GM12865 (cell line): ENCODE results near the gene PKP4.

Source experiments
- DNase-seq: peaks from one replicate; pipeline ENCODE4 v3.0.0; 2010; ENCODE audit warnings: low read depth
- H3K4me3 ChIP-seq: 2 replicates; pipeline ENCODE4 v1.5.1; 2011; ENCODE audit warnings: mild to moderate bottlenecking, low read depth, low read length, control low read depth
- TF ChIP-seq, protein P1 (sequence below): IDR thresholded peaks from 2 replicates; pipeline ENCODE4 v1.5.1; 2011; ENCODE audit warnings: low read length, control low read depth, low read depth, inconsistent platforms; ENCODE audit not compliant: insufficient read depth; ENCODE audit errors: missing control alignments

Gene PKP4

DNA sequence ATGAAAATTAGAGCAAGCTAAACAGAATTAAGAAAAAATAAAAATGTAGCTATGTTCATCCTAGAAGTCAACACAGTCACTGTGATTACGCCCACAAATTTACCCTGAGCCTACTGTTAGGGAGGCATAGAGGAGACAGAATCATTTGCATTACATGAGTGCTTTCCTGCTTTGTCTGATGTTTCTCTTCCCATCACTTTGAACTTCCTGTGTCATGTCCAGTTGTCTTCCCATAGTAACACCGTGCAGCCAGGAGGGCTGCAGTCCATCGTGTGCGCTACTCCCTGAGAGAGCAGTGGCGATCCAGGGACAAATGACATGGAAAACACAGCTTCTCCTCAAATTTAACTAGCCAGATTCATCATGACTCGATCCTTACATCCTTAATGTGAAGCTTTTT lies 188.5 kb downstream of the PKP4 start:
- TF ChIP-seq, protein P1, sequence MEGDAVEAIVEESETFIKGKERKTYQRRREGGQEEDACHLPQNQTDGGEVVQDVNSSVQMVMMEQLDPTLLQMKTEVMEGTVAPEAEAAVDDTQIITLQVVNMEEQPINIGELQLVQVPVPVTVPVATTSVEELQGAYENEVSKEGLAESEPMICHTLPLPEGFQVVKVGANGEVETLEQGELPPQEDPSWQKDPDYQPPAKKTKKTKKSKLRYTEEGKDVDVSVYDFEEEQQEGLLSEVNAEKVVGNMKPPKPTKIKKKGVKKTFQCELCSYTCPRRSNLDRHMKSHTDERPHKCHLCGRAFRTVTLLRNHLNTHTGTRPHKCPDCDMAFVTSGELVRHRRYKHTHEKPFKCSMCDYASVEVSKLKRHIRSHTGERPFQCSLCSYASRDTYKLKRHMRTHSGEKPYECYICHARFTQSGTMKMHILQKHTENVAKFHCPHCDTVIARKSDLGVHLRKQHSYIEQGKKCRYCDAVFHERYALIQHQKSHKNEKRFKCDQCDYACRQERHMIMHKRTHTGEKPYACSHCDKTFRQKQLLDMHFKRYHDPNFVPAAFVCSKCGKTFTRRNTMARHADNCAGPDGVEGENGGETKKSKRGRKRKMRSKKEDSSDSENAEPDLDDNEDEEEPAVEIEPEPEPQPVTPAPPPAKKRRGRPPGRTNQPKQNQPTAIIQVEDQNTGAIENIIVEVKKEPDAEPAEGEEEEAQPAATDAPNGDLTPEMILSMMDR: no peak
- H3K4me3 ChIP-seq: no peak overlapping the region
- DNase-seq: no peak

DNA sequence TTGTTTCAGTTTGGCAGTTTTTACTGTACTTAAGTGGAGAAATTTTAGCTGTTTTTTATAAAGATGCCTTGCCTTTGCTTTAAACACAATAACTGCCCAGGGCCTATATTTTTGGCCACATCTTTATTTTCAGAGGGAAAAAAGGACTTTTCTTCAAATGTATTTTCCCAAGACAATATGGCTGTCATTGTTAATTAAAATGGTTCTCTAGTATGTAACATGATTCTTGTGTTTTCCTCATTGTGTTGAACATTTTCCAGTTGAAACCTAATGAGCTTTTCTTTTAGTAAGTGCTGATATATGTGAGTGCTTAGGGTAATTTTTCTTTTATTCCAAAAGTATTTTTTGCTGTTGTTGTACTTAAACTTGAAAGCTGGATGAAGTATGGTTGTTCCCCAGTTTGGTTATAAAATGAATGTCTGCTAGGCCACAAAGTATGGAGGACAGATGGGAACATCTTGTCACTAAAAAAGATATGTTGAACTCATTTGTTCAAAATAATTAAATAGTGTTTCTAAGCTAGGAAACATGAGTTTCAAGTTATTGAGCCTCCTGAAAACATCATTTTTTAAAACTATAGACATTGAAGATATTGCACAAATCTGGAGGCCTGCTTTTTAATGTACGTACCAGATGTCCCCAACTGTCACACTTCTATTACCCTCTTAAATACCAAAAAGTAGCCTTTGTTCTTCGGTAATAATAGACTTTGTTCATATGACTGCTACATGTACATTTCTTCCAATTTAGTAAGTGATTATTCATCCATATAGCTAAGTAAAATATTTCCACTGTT lies 190.9 kb downstream of the PKP4 start:
- no peak overlapping the region for H3K4me3 ChIP-seq
- TF ChIP-seq, protein P1: no peak
- DNase-seq: no peak

DNA sequence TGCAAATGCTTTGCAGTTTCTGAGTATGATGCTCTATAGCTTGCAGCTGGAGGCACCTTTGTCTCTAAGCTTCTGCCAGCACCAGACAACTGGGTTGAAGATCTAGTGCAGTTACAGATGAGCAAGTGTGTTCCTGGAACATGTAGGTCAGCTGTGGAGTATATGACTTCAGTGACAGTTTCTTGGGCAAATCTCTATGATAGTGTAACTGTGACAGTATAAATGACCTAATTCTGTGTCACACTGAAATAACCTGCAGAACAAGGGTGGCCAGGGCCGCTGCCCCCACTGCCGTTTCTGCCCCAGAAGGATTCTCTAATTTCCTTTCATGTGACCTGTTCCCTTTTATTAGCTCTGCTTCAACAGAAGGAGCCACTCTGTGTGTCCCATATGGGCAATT lies 193.1 kb downstream of the PKP4 start:
- H3K4me3 ChIP-seq: no peak overlapping the region
- TF ChIP-seq, protein P1: no peak
- DNase-seq: no peak

DNA sequence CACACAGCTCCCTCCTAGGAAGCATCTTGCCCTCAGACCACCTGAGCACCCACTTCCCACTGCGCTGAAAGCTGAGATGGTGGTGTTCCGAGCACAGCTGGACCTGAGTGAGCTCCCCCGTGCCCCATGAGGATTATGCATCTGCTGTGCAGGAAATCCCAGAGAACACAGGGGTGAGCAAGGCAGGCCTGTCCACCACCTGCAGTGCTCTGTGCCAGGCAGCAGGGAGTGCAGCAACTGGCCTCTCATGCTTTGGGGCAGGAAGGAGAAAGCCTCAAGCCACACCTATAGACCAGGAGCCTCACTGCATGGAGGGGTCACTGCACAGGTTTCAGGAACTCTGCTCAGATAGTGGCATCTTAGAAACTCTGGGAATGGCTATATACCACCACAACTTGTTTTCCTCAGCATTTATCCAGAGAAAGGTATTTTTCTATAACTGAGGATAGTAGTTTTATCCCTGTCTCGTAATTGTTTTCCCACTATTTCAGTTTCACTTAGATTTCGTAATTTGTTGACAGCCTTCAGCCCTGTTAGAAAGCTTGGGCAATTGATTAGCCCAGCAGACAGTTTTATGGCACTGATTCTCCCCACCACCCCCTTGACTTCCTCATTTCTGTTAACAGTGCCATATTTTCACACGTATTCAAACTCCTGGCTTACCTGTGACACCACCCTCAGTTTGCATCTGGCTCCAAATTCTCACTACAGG lies 194.1 kb downstream of the PKP4 start:
- DNase-seq: no peak
- no peak overlapping the region for H3K4me3 ChIP-seq
- TF ChIP-seq, protein P1: no peak

DNA sequence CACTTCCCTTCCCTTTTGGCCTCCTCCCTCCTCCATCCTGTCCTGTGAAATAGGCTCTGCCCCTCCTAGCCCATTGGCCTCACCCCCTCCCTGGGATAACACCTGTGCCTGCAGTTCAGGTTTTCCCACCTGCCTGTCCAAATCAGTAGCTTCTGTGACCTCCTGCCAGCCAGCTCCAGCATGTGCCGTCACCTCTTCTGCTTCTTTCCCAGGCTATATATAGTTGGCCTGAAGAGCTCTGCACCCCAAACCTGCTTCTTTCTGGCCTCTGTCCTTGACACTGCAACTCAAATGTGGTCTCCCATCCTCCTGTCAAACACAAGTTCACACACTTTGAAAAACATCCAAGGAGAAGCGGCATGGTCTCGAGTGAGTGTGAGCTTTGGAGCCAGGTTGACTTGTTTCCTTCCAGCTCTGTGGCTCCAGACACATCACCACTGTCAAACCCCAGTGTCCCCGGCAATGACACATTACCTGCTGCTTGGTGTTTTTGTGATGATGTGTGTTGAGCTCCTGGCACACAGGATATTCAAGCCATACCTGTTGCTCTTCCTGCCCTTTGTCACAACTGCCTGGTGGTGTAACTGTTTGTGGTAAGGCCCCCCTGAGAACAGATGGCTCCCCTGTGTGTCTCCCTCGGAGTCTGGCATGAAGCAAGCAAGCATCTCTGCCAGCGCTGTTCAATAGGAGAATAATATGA lies 194.8 kb downstream of the PKP4 start:
- H3K4me3 ChIP-seq: no peak overlapping the region
- TF ChIP-seq, protein P1: no peak
- no peak for DNase-seq

DNA sequence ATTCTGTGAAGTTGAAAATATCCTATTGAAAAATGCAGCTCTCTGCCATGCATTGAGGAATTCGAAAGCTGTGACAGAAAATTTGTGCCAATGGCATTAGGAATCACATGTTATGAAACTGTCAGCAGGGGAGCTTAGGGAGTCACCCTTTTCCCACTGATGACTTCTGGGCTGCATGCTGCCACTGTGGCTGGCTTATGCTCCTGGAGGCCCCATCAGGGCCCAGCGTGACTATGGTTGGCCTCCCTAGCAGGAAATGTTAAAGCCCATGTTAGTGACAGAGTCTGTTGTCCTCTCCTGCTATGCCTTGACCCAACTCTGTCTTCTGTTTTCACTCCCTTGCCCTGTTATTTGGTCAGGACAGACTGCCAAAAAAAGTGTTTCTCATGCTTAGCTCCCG lies 198.9 kb downstream of the PKP4 start:
- DNase-seq: no peak
- TF ChIP-seq, protein P1: no peak
- no peak overlapping the region for H3K4me3 ChIP-seq
